ENCODE data around the gene FREM1.

FREM1 gene

GRCh38 chr9:14823800-14824199, 86.4 kb downstream of the FREM1 start:
- H3K4me1 ChIP-seq (ENCODE audit: control insufficient read depth, insufficient read depth, low read length, unreplicated experiment), result no peaks in the 10 kb centered on the region
- no peaks in the 10 kb centered on the region for H3K79me2 ChIP-seq (ENCODE audit: control insufficient read depth, insufficient read depth, low read length, unreplicated experiment)
- no peak overlapping the region for H3K27ac ChIP-seq (ENCODE audit: low read depth, low read length)
- no peaks in the 10 kb centered on the region for H3K36me3 ChIP-seq (ENCODE audit: insufficient read depth, low read length)
- no peak overlapping the region for H2AFZ ChIP-seq (ENCODE audit: low read length, unreplicated experiment)
- no peak overlapping the region for H3K4me3 ChIP-seq (ENCODE audit: low read depth, low read length)
- peaks cover 32% of the 10 kb centered on the region for H3K27me3 ChIP-seq (ENCODE audit: insufficient read depth, low read length)

- Histone ChIP-seq H3K27ac (ENCODE audit: low read depth, low read length) (no peak overlapping the region), H3K36me3 (ENCODE audit: insufficient read depth, low read length) (no peaks in the 10 kb centered on the region), H2AFZ (ENCODE audit: low read length, unreplicated experiment) (no peak overlapping the region), H3K27me3 (ENCODE audit: insufficient read depth, low read length) (peaks cover 38% of the 10 kb centered on the region), H3K4me1 (ENCODE audit: control insufficient read depth, insufficient read depth, low read length, unreplicated experiment) (no peaks in the 10 kb centered on the region), H3K4me3 (ENCODE audit: low read depth, low read length) (no peak overlapping the region), H3K79me2 (ENCODE audit: control insufficient read depth, insufficient read depth, low read length, unreplicated experiment) (no peaks in the 10 kb centered on the region)
Measured at GRCh38 chr9:14822666-14823065, 87.6 kb downstream of the FREM1 start.

- H3K27ac ChIP-seq (ENCODE audit: low read depth, low read length), result no peak overlapping the region
- no peak overlapping the region for H2AFZ ChIP-seq (ENCODE audit: low read length, unreplicated experiment)
- peaks cover 36% of the 10 kb centered on the region for H3K27me3 ChIP-seq (ENCODE audit: insufficient read depth, low read length)
- no peaks in the 10 kb centered on the region for H3K79me2 ChIP-seq (ENCODE audit: control insufficient read depth, insufficient read depth, low read length, unreplicated experiment)
- H3K36me3 ChIP-seq (ENCODE audit: insufficient read depth, low read length), result no peaks in the 10 kb centered on the region
- H3K4me1 ChIP-seq (ENCODE audit: control insufficient read depth, insufficient read depth, low read length, unreplicated experiment), result no peaks in the 10 kb centered on the region
- H3K4me3 ChIP-seq (ENCODE audit: low read depth, low read length), result no peak overlapping the region
Measured at GRCh38 chr9:14819183-14819582, 91.0 kb downstream of the FREM1 start.

GRCh38 chr9:14814249-14814628, 96.0 kb downstream of the FREM1 start:
- Histone ChIP-seq H3K36me3 (ENCODE audit: insufficient read depth, low read length) (no peaks in the 10 kb centered on the region), H3K27me3 (ENCODE audit: insufficient read depth, low read length) (peaks cover 6% of the 10 kb centered on the region), H2AFZ (ENCODE audit: low read length, unreplicated experiment) (no peak overlapping the region), H3K27ac (ENCODE audit: low read depth, low read length) (no peak overlapping the region), H3K79me2 (ENCODE audit: control insufficient read depth, insufficient read depth, low read length, unreplicated experiment) (no peaks in the 10 kb centered on the region), H3K4me3 (ENCODE audit: low read depth, low read length) (no peak overlapping the region), H3K4me1 (ENCODE audit: control insufficient read depth, insufficient read depth, low read length, unreplicated experiment) (peaks cover 13% of the 10 kb centered on the region)

GRCh38 chr9:14813336-14814248, 96.6 kb downstream of the FREM1 start:
- Histone ChIP-seq H3K4me1 (ENCODE audit: control insufficient read depth, insufficient read depth, low read length, unreplicated experiment) (peaks cover 13% of the 10 kb centered on the region), H3K27me3 (ENCODE audit: insufficient read depth, low read length) (peaks cover 6% of the 10 kb centered on the region), H2AFZ (ENCODE audit: low read length, unreplicated experiment) (peak overlapping the region; percentile 44), H3K4me3 (ENCODE audit: low read depth, low read length) (peak overlapping the region; percentile 63), H3K27ac (ENCODE audit: low read depth, low read length) (no peak overlapping the region), H3K79me2 (ENCODE audit: control insufficient read depth, insufficient read depth, low read length, unreplicated experiment) (no peaks in the 10 kb centered on the region), H3K36me3 (ENCODE audit: insufficient read depth, low read length) (no peaks in the 10 kb centered on the region)

- H3K4me1 ChIP-seq (ENCODE audit: control insufficient read depth, insufficient read depth, low read length, unreplicated experiment), result peaks cover 13% of the 10 kb centered on the region
- H3K79me2 ChIP-seq (ENCODE audit: control insufficient read depth, insufficient read depth, low read length, unreplicated experiment), result no peaks in the 10 kb centered on the region
- no peak overlapping the region for H2AFZ ChIP-seq (ENCODE audit: low read length, unreplicated experiment)
- peak overlapping the region; percentile 63; the same call in 1 of the 2 replicates for H3K4me3 ChIP-seq (ENCODE audit: low read depth, low read length)
- H3K36me3 ChIP-seq (ENCODE audit: insufficient read depth, low read length), result no peaks in the 10 kb centered on the region
- no peak overlapping the region for H3K27ac ChIP-seq (ENCODE audit: low read depth, low read length)
- no peaks in the 10 kb centered on the region for H3K27me3 ChIP-seq (ENCODE audit: insufficient read depth, low read length)
Measured at GRCh38 chr9:14812806-14813205, 97.4 kb downstream of the FREM1 start.

GRCh38 chr9:14811844-14812243, 98.4 kb downstream of the FREM1 start:
- H3K36me3 ChIP-seq (ENCODE audit: insufficient read depth, low read length), result no peaks in the 10 kb centered on the region
- no peak overlapping the region for H3K4me3 ChIP-seq (ENCODE audit: low read depth, low read length)
- no peaks in the 10 kb centered on the region for H3K79me2 ChIP-seq (ENCODE audit: control insufficient read depth, insufficient read depth, low read length, unreplicated experiment)
- H2AFZ ChIP-seq (ENCODE audit: low read length, unreplicated experiment), result no peak overlapping the region
- no peak overlapping the region for H3K27ac ChIP-seq (ENCODE audit: low read depth, low read length)
- peaks cover 13% of the 10 kb centered on the region for H3K4me1 ChIP-seq (ENCODE audit: control insufficient read depth, insufficient read depth, low read length, unreplicated experiment)
- H3K27me3 ChIP-seq (ENCODE audit: insufficient read depth, low read length), result no peaks in the 10 kb centered on the region

GRCh38 chr9:14806941-14807520, 103.2 kb downstream of the FREM1 start:
- Histone ChIP-seq H3K27me3 (ENCODE audit: insufficient read depth, low read length) (peaks cover 3% of the 10 kb centered on the region; the same call in 1 of the 2 replicates), H2AFZ (ENCODE audit: low read length, unreplicated experiment) (no peak overlapping the region), H3K4me3 (ENCODE audit: low read depth, low read length) (no peak overlapping the region), H3K27ac (ENCODE audit: low read depth, low read length) (no peak overlapping the region), H3K79me2 (ENCODE audit: control insufficient read depth, insufficient read depth, low read length, unreplicated experiment) (no peaks in the 10 kb centered on the region), H3K36me3 (ENCODE audit: insufficient read depth, low read length) (no peaks in the 10 kb centered on the region), H3K4me1 (ENCODE audit: control insufficient read depth, insufficient read depth, low read length, unreplicated experiment) (no peaks in the 10 kb centered on the region)

GRCh38 chr9:14799030-14799429, 111.2 kb downstream of the FREM1 start:
- H3K4me3 ChIP-seq (ENCODE audit: low read depth, low read length), result no peak overlapping the region
- H2AFZ ChIP-seq (ENCODE audit: low read length, unreplicated experiment), result no peak overlapping the region
- H3K4me1 ChIP-seq (ENCODE audit: control insufficient read depth, insufficient read depth, low read length, unreplicated experiment), result no peaks in the 10 kb centered on the region
- peaks cover 7% of the 10 kb centered on the region for H3K27me3 ChIP-seq (ENCODE audit: insufficient read depth, low read length)
- no peaks in the 10 kb centered on the region for H3K79me2 ChIP-seq (ENCODE audit: control insufficient read depth, insufficient read depth, low read length, unreplicated experiment)
- H3K27ac ChIP-seq (ENCODE audit: low read depth, low read length), result no peak overlapping the region
- no peaks in the 10 kb centered on the region for H3K36me3 ChIP-seq (ENCODE audit: insufficient read depth, low read length)

- H2AFZ ChIP-seq (ENCODE audit: low read length, unreplicated experiment), result no peak overlapping the region
- H3K79me2 ChIP-seq (ENCODE audit: control insufficient read depth, insufficient read depth, low read length, unreplicated experiment), result no peaks in the 10 kb centered on the region
- peaks cover 21% of the 10 kb centered on the region for H3K27me3 ChIP-seq (ENCODE audit: insufficient read depth, low read length)
- H3K4me3 ChIP-seq (ENCODE audit: low read depth, low read length), result no peak overlapping the region
- H3K36me3 ChIP-seq (ENCODE audit: insufficient read depth, low read length), result no peaks in the 10 kb centered on the region
- no peak overlapping the region for H3K27ac ChIP-seq (ENCODE audit: low read depth, low read length)
- H3K4me1 ChIP-seq (ENCODE audit: control insufficient read depth, insufficient read depth, low read length, unreplicated experiment), result no peaks in the 10 kb centered on the region
Measured at GRCh38 chr9:14797435-14797834, 112.8 kb downstream of the FREM1 start.

GRCh38 chr9:14793389-14793788, 116.8 kb downstream of the FREM1 start:
- Histone ChIP-seq H3K4me3 (ENCODE audit: low read depth, low read length) (no peak overlapping the region), H3K36me3 (ENCODE audit: insufficient read depth, low read length) (no peaks in the 10 kb centered on the region), H3K27me3 (ENCODE audit: insufficient read depth, low read length) (peaks cover 26% of the 10 kb centered on the region)

More at GRCh38 chr9:14793389-14793788, 116.8 kb downstream of the FREM1 start:
- Histone ChIP-seq H3K27ac (ENCODE audit: low read depth, low read length) (no peak overlapping the region), H3K79me2 (ENCODE audit: control insufficient read depth, insufficient read depth, low read length, unreplicated experiment) (no peaks in the 10 kb centered on the region), H3K4me1 (ENCODE audit: control insufficient read depth, insufficient read depth, low read length, unreplicated experiment) (no peaks in the 10 kb centered on the region), H2AFZ (ENCODE audit: low read length, unreplicated experiment) (no peak overlapping the region)

All from ACC112 (cell line).